Osteoblast (primary cell): ENCODE data around the gene DHH. TPM values are rescaled to one million over a fixed set of nuclear protein-coding genes. Genes with fewer than 3 reads are reported as not detected.

ENCODE experiments used
- DNase-seq: peaks from one replicate; pipeline ENCODE4 v3.0.0; 2011; ENCODE audit warnings: low spot score, mixed read lengths; ENCODE audit not compliant: insufficient read length; ENCODE audit errors: missing footprints
- H2AFZ ChIP-seq: 2 replicates; pipeline ENCODE4 v1.6.0; 2011; ENCODE audit warnings: mild to moderate bottlenecking, low read length
- H3K27ac ChIP-seq: 2 replicates; pipeline ENCODE4 v1.5.1; 2011; ENCODE audit warnings: mild to moderate bottlenecking, low read depth, low read length, moderate library complexity
- H3K27me3 ChIP-seq: 2 replicates; pipeline ENCODE4 v1.6.0; 2012; ENCODE audit warnings: mild to moderate bottlenecking, control low read depth, inconsistent platforms, low read length, moderate library complexity; ENCODE audit not compliant: insufficient read depth
- H3K36me3 ChIP-seq: 2 replicates; pipeline ENCODE4 v1.5.1; 2011; ENCODE audit warnings: mild to moderate bottlenecking, low read length, control low read depth, moderate library complexity; ENCODE audit not compliant: insufficient read depth
- H3K4me1 ChIP-seq: 2 replicates; pipeline ENCODE4 v1.5.1; 2011; ENCODE audit warnings: mild to moderate bottlenecking, low read length, control low read depth, moderate library complexity; ENCODE audit not compliant: insufficient read depth
- H3K4me2 ChIP-seq: 2 replicates; pipeline ENCODE4 v1.6.0; 2011; ENCODE audit warnings: mild to moderate bottlenecking, low read length; ENCODE audit not compliant: insufficient read depth
- H3K4me3 ChIP-seq: fragments of 200-600 bp; sonication (generic); 3 replicates; pipeline ENCODE4 v1.5.1; 2012; ENCODE audit warnings: mild to moderate bottlenecking, low read length, inconsistent platforms; ENCODE audit not compliant: insufficient read depth
- H3K79me2 ChIP-seq: 2 replicates; pipeline ENCODE4 v1.6.0; 2012; ENCODE audit warnings: mild to moderate bottlenecking, low read length, control low read depth, inconsistent platforms; ENCODE audit not compliant: insufficient read depth
- H3K9me3 ChIP-seq: 2 replicates; pipeline ENCODE4 v1.5.1; 2011; ENCODE audit warnings: low read depth, low read length, control low read depth
- H4K20me1 ChIP-seq: 2 replicates; pipeline ENCODE4 v1.6.0; 2012; ENCODE audit warnings: mild to moderate bottlenecking, low read length, control low read depth; ENCODE audit not compliant: insufficient read depth
- total RNA-seq: library from RNA; depleted of rRNA; stranded (reverse); fragments of >200 nt; gene quantifications from 2 replicates; pipeline ENCODE4 v1.2.3, GENCODE V29; 2012
- TF ChIP-seq, protein P1 (sequence below): IDR thresholded peaks from 2 replicates; pipeline ENCODE4 v1.5.1; 2011; ENCODE audit warnings: mild to moderate bottlenecking, low read depth, low read length, moderate library complexity; ENCODE audit errors: extremely low read depth

Gene DHH
- total RNA-seq, 1 donor = not detected

DNA sequence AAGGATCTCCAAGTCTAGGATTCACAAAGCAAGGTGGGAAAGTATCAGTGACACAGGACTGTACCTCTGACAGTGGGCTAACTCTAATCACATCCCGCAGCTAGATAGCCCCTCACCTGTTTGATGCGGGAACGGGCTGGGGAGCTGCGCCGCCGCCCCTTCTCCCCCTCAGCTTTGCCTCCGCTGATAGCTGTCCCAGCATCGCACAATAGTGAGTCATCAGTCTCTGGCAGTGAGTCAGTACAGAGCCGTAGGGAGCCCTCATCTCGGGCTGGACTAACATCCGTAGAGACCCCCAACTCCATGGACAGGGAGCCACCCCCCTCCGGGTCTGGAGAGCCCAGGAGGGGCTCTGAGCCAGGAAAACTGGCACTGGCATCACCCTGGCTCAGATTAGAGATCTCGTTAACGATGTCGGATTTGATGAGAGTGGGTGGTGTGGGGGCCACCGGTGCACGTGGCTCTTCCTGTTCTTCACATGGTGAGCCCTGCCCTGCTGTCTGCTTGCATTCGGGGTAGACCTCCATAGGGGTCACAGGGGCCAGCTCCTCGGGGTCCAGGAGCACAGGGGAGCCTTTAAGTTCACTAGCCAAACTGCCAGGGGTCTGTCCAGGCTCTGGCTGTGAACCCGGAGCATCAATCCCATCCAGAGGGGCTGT lies 44.9 kb downstream of the DHH start:
- Histone ChIP-seq H3K79me2 (peaks cover 66% of the 10 kb centered on the region), H3K27me3 (no peaks in the 10 kb centered on the region), H3K36me3 (peaks cover 99% of the 10 kb centered on the region), H2AFZ (no peak overlapping the region), H3K9me3 (no peaks in the 10 kb centered on the region), H3K4me2 (no peak overlapping the region), H3K4me1 (peaks cover 12% of the 10 kb centered on the region), H3K4me3 (no peak overlapping the region), H4K20me1 (peaks cover 57% of the 10 kb centered on the region), H3K27ac (peak overlapping the region; percentile 43)
- TF ChIP-seq, protein P1, sequence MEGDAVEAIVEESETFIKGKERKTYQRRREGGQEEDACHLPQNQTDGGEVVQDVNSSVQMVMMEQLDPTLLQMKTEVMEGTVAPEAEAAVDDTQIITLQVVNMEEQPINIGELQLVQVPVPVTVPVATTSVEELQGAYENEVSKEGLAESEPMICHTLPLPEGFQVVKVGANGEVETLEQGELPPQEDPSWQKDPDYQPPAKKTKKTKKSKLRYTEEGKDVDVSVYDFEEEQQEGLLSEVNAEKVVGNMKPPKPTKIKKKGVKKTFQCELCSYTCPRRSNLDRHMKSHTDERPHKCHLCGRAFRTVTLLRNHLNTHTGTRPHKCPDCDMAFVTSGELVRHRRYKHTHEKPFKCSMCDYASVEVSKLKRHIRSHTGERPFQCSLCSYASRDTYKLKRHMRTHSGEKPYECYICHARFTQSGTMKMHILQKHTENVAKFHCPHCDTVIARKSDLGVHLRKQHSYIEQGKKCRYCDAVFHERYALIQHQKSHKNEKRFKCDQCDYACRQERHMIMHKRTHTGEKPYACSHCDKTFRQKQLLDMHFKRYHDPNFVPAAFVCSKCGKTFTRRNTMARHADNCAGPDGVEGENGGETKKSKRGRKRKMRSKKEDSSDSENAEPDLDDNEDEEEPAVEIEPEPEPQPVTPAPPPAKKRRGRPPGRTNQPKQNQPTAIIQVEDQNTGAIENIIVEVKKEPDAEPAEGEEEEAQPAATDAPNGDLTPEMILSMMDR = no peak
- DNase-seq = peak; percentile 97

DNA sequence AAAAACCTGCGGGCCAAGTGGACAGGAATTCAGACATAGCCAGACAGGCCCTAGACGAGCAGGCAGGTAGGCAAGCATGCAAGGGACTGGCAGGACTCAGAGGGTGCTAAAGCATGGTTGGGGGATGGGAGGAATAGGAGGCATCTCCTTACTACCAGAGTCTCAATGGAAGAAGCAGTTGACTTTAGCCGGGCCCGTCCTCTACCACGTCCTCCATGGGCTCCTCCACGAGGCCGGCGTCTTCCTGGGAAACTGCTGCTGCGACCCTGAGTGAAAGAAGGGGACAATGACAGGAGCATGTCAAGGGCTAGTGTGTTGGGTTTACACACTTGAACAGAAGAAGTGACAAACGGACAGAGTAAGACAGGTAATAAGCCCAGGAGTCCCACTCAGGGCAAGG lies 45.6 kb downstream of the DHH start:
- TF ChIP-seq, protein P1 = no peak
- no peaks in the 10 kb centered on the region for H3K9me3 ChIP-seq
- H2AFZ ChIP-seq = no peak overlapping the region
- H3K27me3 ChIP-seq = no peaks in the 10 kb centered on the region
- no peak overlapping the region for H3K4me3 ChIP-seq
- H3K79me2 ChIP-seq = peaks cover 58% of the 10 kb centered on the region
- H3K4me2 ChIP-seq = no peak overlapping the region
- peaks cover 99% of the 10 kb centered on the region for H3K36me3 ChIP-seq
- peak overlapping the region; percentile 43 for H3K27ac ChIP-seq
- peaks cover 51% of the 10 kb centered on the region for H4K20me1 ChIP-seq
- peak; percentile 72 for DNase-seq
- peaks cover 12% of the 10 kb centered on the region for H3K4me1 ChIP-seq

- peaks cover 94% of the 10 kb centered on the region for H3K36me3 ChIP-seq
- H4K20me1 ChIP-seq = peaks cover 56% of the 10 kb centered on the region
- DNase-seq = peak; percentile 50
- no peaks in the 10 kb centered on the region for H3K27me3 ChIP-seq
- TF ChIP-seq, protein P1 = no peak
- H3K27ac ChIP-seq = no peak overlapping the region
- H3K9me3 ChIP-seq = no peaks in the 10 kb centered on the region
- no peak overlapping the region for H2AFZ ChIP-seq
- peaks cover 12% of the 10 kb centered on the region for H3K4me1 ChIP-seq
- H3K4me2 ChIP-seq = no peak overlapping the region
- peaks cover 38% of the 10 kb centered on the region for H3K79me2 ChIP-seq
- no peak overlapping the region for H3K4me3 ChIP-seq
Measured at GRCh38 chr12:49046129-49046895, 48.3 kb downstream of the DHH start.

DNA sequence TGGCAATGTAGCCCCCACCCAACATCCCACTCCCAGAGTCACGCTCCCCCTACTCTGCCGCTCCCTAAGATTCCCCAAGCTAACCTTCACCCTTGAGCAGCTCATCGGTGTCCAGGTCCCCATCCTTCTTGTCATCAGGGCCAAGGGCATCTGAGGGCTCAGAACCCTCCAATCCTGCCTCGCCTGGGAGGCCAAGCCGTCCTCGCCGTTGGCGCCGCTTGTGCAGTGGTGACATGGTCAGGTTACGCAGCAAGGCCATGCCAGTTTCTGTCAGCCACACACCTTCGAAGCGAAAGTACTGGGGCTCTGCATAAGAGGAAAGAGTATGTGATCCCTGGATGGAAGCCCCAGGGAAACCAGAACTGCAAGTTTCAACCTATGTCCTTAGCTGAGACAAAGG lies 49.9 kb downstream of the DHH start:
- Histone ChIP-seq H3K27ac (no peak overlapping the region), H3K9me3 (no peaks in the 10 kb centered on the region), H3K79me2 (peaks cover 22% of the 10 kb centered on the region), H3K36me3 (peaks cover 89% of the 10 kb centered on the region), H3K27me3 (no peaks in the 10 kb centered on the region), H3K4me2 (no peak overlapping the region), H4K20me1 (peaks cover 44% of the 10 kb centered on the region), H3K4me1 (peaks cover 5% of the 10 kb centered on the region), H2AFZ (no peak overlapping the region), H3K4me3 (no peak overlapping the region)
- TF ChIP-seq, protein P1 = no peak
- peak; percentile 48 for DNase-seq
